Astrocyte (in vitro differentiated cells and primary cell): ENCODE measurements around the gene RRAGC. TPM values are rescaled to one million over a fixed set of nuclear protein-coding genes. Genes with fewer than 3 reads are reported as not detected.
"Not testable (repeated sequence)": the region's sequence is repeated elsewhere in the genome, so short reads cannot be mapped to it uniquely, and the experiment has no call there.

Source experiments
- DNase-seq: peaks from one replicate; pipeline ENCODE4 v3.0.0-alpha.2; 2010; ENCODE audit warnings: low read depth
- FAIRE-seq: peaks from 2 replicates; lab custom pipeline; 2011; peaks lifted over from hg19 to GRCh38; lab: Jason Lieb, UNC
- H2AFZ ChIP-seq: 2 replicates; pipeline ENCODE4 v1.6.0; 2012; ENCODE audit warnings: low read depth, low read length, inconsistent platforms
- H3K27ac ChIP-seq: 2 replicates; pipeline ENCODE4 v1.5.1; 2011; ENCODE audit warnings: low read depth, low read length, inconsistent platforms
- H3K27me3 ChIP-seq: 2 replicates; pipeline ENCODE4 v1.6.0; 2011; ENCODE audit warnings: low read length, inconsistent platforms; ENCODE audit not compliant: insufficient read depth
- H3K36me3 ChIP-seq: 2 replicates; pipeline ENCODE4 v1.5.1; 2011; ENCODE audit warnings: low read length, inconsistent platforms; ENCODE audit not compliant: insufficient read depth
- H3K4me1 ChIP-seq: 2 replicates; pipeline ENCODE4 v1.5.1; 2011; ENCODE audit warnings: low read length, inconsistent platforms; ENCODE audit not compliant: insufficient read depth
- H3K4me2 ChIP-seq: 2 replicates; pipeline ENCODE4 v1.6.0; 2012; ENCODE audit warnings: low read length, inconsistent platforms
- H3K4me3 ChIP-seq: 2 replicates; pipeline ENCODE4 v1.5.1; 2011; ENCODE audit warnings: low read depth, mild to moderate bottlenecking, low read length, inconsistent platforms; ENCODE audit not compliant: insufficient read depth
- H3K79me2 ChIP-seq: 2 replicates; pipeline ENCODE4 v1.6.0; 2012; ENCODE audit warnings: mild to moderate bottlenecking, low read length, inconsistent platforms; ENCODE audit not compliant: insufficient read depth
- H3K9ac ChIP-seq: 2 replicates; pipeline ENCODE4 v1.6.0; 2012; ENCODE audit warnings: mild to moderate bottlenecking, low read length, inconsistent platforms
- H3K9me3 ChIP-seq: 2 replicates; pipeline ENCODE4 v1.5.1; 2012; ENCODE audit warnings: low read depth, mild to moderate bottlenecking, low read length, inconsistent platforms; ENCODE audit not compliant: insufficient read depth
- H4K20me1 ChIP-seq: 2 replicates; pipeline ENCODE4 v1.6.0; 2012; ENCODE audit warnings: low read length, inconsistent platforms; ENCODE audit not compliant: insufficient read depth
- H3K27ac Mint-ChIP-seq: one replicate; pipeline ENCODE4 v1.8.0; 2021; ENCODE audit warnings: mild to moderate bottlenecking, mixed read lengths; ENCODE audit not compliant: unreplicated experiment
- H3K27me3 Mint-ChIP-seq: one replicate; pipeline ENCODE4 v1.8.0; 2021; ENCODE audit warnings: low read depth, mixed read lengths; ENCODE audit not compliant: unreplicated experiment
- H3K36me3 Mint-ChIP-seq: one replicate; pipeline ENCODE4 v1.8.0; 2021; ENCODE audit warnings: low read depth, mixed read lengths; ENCODE audit not compliant: unreplicated experiment
- H3K4me1 Mint-ChIP-seq: one replicate; pipeline ENCODE4 v1.8.0; 2021; ENCODE audit warnings: low read depth, mixed read lengths; ENCODE audit not compliant: unreplicated experiment
- H3K4me3 Mint-ChIP-seq: one replicate; pipeline ENCODE4 v1.8.0; 2021; ENCODE audit warnings: mild to moderate bottlenecking, moderate library complexity, mixed read lengths; ENCODE audit not compliant: unreplicated experiment
- H3K9me3 Mint-ChIP-seq: one replicate; pipeline ENCODE4 v1.8.0; 2021; ENCODE audit warnings: mild to moderate bottlenecking, mixed read lengths; ENCODE audit not compliant: unreplicated experiment
- CTCF ChIP-seq: IDR thresholded peaks from 2 replicates; pipeline ENCODE4 v1.5.1; 2011; ENCODE audit warnings: low read depth, mild to moderate bottlenecking, inconsistent platforms, low read length, moderate library complexity; ENCODE audit not compliant: insufficient read depth
- EZH2 ChIP-seq: IDR thresholded peaks from 2 replicates; pipeline ENCODE4 v1.6.1; 2012; ENCODE audit warnings: mild to moderate bottlenecking, low read length, inconsistent platforms; ENCODE audit not compliant: insufficient read depth
- total RNA-seq: library from RNA; stranded (reverse); gene quantifications from 2 replicates; pipeline ENCODE4 v1.2.1, GENCODE V29; 2021

Gene RRAGC
- total RNA-seq, 1 donor from 2014 or later: 37.3 TPM

DNA sequence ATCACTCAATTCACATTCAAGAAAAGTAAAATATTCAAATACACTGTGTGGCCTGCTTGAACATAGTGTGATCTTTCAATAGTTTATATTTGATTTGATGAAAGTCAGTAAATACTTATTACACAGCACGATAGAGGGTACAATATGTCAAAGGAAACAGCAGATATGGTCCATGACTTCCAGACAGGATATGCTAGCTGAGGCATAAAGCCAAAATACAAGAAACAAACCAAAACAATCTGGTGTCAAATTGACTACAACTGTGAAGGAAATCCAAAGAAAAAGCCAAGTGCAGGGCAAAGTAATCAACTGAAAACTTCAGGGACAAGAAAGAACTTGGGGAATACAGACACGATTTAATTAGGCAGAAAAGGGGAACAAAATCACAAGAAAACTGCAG is 19.3 kb downstream of the RRAGC start:
- FAIRE-seq: no peak

GRCh38 chr1:38839363-38839762 is 20.2 kb downstream of the RRAGC start:
- FAIRE-seq (no peak), DNase-seq (no peak)
- Histone ChIP-seq H3K4me3 (no peak overlapping the region), H3K36me3 (peaks cover 18% of the 10 kb centered on the region), H4K20me1 (peaks cover 17% of the 10 kb centered on the region), H3K27me3 (no peaks in the 10 kb centered on the region), H3K4me2 (no peak overlapping the region), H2AFZ (no peak overlapping the region), H3K4me1 (no peaks in the 10 kb centered on the region), H3K9ac (no peak overlapping the region), H3K79me2 (no peaks in the 10 kb centered on the region), H3K9me3 (no peaks in the 10 kb centered on the region), H3K27ac (no peak overlapping the region)
- Mint-ChIP-seq H3K9me3 (no peaks in the 10 kb centered on the region), H3K4me1 (peaks cover 1% of the 10 kb centered on the region), H3K4me3 (no peak overlapping the region), H3K27ac (no peak overlapping the region), H3K36me3 (peaks cover 2% of the 10 kb centered on the region), H3K27me3 (no peaks in the 10 kb centered on the region)
- TF ChIP-seq EZH2: no peak
- no peak for TF ChIP-seq CTCF

More for the DNA sequence above, 19.3 kb downstream of the RRAGC start:
- no peak for DNase-seq
- Histone ChIP-seq H3K27ac (no peak overlapping the region), H3K27me3 (no peaks in the 10 kb centered on the region), H3K9ac (no peak overlapping the region), H4K20me1 (peaks cover 21% of the 10 kb centered on the region), H3K4me3 (no peak overlapping the region), H3K4me1 (no peaks in the 10 kb centered on the region), H3K79me2 (no peaks in the 10 kb centered on the region), H3K36me3 (peaks cover 20% of the 10 kb centered on the region), H2AFZ (no peak overlapping the region), H3K9me3 (no peaks in the 10 kb centered on the region), H3K4me2 (no peak overlapping the region)
- Mint-ChIP-seq H3K27ac (no peak overlapping the region), H3K9me3 (no peaks in the 10 kb centered on the region), H3K36me3 (peaks cover 7% of the 10 kb centered on the region), H3K27me3 (no peaks in the 10 kb centered on the region), H3K4me3 (no peak overlapping the region), H3K4me1 (no peaks in the 10 kb centered on the region)
- TF ChIP-seq CTCF: no peak
- TF ChIP-seq EZH2: no peak

- H4K20me1 ChIP-seq, H3K4me3 Mint-ChIP-seq, FAIRE-seq: not testable (repeated sequence)
Measured at GRCh38 chr1:38836316-38836715, 23.3 kb downstream of the RRAGC start.

More at GRCh38 chr1:38836316-38836715, 23.3 kb downstream of the RRAGC start:
- H3K27me3 ChIP-seq, H3K4me3 ChIP-seq, H3K9me3 Mint-ChIP-seq, H3K4me1 Mint-ChIP-seq, DNase-seq, H3K9me3 ChIP-seq, H2AFZ ChIP-seq, H3K36me3 Mint-ChIP-seq, H3K4me1 ChIP-seq, H3K27me3 Mint-ChIP-seq, H3K4me2 ChIP-seq, H3K9ac ChIP-seq, H3K27ac ChIP-seq, H3K79me2 ChIP-seq, H3K27ac Mint-ChIP-seq: not testable (repeated sequence)
- H3K36me3 ChIP-seq: peaks cover 14% of the 10 kb centered on the region
